GM12872 (cell line): ENCODE results near the gene HOXB7.
A peak's percentile ranks its signal among the peaks of the same experiment; 100 is the strongest.

ENCODE experiments used
- CTCF ChIP-seq: IDR thresholded peaks from 3 replicates; pipeline ENCODE4 v1.5.1; 2011; ENCODE audit warnings: low read depth, mild to moderate bottlenecking, low read length, moderate library complexity; ENCODE audit not compliant: insufficient read depth

HOXB7 gene

DNA sequence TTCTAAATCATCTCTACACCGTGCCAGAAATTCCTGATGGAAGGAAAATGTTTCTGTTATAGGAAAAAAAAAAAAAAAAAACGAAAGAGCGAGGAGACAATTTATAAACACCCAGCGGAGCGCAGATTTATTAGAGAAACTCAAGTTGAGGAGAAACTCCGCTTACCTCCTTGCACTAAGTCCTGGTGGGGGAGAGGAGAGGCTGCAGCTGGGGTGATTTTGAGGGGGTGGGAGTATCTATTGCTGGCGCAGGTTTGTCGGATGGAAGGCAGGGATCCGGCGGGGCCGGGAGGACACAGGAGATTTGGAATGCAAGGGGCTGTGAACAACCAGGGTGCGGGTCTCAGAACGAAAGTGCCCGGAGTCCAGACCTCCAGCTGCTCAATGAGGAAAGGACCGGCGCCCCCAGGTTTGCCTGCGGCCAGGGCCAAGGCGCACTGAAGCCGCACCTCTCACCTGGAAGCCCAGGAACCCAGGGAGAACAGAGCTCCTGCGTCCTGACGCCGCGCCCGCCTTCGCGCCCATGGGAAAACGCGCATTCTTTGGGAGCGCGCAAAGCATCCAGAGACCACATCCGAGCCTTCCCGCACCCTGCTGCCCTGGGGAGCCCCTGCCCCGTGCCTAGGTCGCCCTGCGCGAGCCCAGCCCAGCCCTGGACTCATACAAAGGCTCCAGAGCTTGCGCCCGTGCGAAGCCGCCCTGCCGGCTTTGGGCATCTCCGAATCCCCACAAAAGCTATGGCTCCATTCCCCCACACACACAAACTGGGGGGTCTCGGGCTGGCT is 6.8 kb upstream of the HOXB7 start:
- no peak for TF ChIP-seq CTCF

DNA sequence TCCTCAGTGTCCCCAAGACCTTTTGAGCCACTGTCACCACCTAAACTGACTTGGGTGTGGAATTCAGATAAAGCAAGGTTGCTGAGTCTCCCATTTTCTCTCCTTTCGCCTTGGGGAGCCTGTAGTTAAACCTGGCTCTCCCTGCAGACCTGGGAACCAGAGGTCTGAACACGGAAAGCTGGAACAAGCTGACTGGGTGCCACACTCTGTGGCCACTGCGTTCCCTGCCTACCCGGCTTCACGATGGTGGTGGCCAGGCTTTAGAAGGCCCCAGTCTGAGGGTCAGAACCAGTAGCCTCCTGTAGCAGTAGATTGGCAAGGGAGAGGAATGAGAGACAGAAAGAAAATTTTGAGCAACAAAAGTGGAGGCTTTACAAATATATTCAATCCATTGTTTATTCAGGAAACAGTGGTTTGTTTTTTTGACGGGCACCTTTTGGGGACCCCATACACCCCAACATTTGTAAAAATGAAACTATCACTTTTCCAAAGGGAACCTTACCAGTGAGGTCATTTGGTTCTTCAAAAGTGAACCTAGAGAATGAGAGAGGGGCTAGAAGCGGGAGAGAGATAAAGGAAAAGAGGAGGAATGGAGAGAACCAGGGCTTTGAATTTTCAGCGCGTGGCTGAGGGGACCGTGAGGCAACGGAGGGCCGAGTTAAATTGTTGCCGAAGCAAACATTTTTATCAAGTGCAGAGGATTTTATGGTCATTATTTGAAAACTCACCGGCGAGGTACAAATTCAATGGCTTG is 6.1 kb upstream of the HOXB7 start:
- TF ChIP-seq CTCF, result no peak

- no peak for TF ChIP-seq CTCF
These were observed 5.3 kb upstream of the HOXB7 start for GRCh38 chr17:48615963-48616716.

DNA sequence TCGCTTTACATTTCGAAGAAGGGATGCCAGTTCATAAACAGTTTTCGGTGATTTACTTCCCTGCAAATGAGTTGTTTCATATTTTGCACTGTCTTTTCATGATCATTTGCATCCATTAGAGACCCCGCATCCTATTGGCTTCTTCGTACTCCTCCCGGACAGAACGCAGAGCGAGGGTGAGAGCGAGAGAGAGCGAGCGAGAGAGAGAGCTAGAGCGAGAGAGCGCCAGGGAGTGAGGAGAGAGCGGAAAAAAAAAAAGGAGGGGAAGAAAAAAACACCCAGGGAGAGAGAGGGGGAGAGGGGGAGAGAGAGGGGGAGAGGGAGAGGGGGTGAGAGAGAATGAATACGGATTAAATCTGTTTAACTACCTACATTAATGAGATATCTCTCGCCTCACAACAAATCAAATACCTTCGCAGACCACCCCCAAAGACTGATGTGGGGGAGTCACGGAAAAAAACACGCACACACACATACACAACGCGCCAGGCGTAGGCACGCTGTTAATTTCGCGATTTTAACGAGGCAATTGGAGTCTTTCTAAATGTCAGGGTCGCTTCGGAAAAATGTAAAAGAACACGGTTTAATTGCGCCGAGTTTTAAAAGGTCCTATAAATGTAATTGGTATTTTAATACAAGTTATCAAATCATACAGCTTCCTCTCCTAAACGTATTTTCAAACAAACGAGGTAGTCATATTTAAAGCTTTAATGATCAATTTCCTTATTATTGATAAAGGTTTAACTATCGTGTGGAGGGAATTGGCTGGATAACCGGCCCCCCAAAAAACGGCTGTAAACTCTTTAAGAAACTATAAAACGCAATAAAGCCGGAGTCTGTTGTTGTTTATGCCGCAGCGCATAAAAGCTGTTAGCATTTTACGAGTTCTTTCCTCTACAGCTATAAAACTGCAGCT is 4.5 kb upstream of the HOXB7 start, which contains the start of gene HOXB8:
HOXB8 (minus strand) TSS at position 246 of the 916 bp plus-strand sequence. CDS start 588 bp downstream, outside the sequence.
- no peak for TF ChIP-seq CTCF

DNA sequence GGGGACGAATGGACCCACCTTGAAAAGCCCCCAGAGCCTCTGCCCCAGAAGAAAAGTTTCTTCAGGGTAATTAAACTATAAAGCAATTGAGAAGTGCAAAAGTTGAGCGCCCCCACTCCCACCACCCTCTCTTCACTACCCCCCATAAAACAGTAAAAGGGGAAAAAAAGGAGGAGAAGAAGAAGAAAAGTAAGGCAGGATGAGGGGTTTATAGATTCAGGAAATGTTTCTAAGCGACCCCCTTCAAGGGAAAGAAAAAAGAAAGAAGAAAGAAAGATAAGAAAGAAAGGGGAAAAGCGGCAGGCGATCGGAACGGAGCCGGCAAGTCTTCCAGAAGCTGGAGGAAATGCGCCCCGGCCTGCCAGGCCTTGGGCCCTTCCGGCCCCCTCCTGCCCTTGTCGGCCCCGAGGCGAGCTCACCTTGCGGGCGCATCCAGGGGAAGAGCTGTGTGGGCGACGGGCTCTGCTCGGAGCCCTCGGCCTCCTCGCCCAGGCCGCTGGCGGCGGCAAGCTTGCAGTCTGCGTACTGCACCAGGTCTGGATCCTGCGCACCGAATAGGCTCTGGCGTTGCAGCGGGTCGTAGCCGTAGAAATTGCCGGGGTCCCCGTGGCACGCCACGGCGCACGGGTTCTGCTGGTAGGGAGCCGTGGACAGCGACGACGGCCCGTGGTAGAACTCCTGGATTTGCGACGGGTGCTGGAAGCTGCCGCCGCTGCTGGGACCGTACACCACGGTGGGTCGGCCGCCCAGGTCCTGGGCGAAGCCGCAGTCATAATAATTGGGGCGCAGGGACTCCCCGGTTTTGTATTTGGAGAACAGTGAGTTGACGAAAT is 3.3 kb upstream of the HOXB7 start:
- no peak for TF ChIP-seq CTCF

DNA sequence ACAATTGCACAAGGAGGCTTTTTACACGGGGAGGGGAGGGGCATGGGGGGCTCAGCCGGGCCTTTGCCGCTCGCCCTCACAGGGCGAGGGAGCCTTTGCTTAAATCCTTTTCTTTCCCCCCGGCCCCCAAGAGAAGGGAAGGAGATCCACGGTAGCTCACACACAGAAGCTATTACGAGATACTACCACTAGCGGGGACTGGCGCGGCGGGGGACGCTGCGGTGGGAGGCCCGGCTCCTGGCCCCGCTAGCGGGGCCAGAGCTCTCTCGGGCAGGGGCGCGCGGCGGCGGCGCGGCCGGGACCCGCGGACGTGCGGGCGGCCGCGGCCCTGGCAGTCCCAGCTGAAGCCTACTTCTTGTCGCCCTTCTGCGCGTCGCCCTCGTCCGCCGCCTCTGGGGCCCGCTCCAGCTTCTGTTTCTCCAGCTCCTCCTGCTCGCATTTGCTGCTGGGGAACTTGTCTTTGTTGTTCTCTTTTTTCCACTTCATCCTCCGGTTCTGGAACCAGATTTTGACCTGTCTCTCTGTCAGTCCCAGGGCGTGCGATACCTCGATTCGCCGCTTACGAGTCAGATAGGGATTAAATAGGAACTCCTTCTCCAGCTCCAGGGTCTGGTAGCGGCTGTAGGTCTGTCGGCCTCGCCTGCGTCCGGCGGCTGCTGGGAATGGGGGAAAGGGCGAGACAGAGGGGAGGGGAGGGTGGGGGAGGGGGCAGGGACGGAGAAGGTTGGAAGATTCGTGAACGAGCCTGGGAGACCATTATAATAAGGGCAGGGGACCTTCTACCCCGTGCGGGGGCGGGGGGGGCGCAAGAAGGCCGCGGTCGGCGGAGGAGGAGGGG is 2.3 kb upstream of the HOXB7 start:
- TF ChIP-seq CTCF, result peak; percentile 43; the same call in 2 of the 3 replicates
